ENCODE data around the gene AQP7.
"Not testable (repeated sequence)": the region's sequence is repeated elsewhere in the genome, so short reads cannot be mapped to it uniquely, and the experiment has no call there.

Gene AQP7

GRCh38 chr9:33375841-33376321 is 26.5 kb downstream of the AQP7 start:
- DNase-seq, result peak in 34 of 56 donors; percentile 4 to 80 (median 23)

DNA sequence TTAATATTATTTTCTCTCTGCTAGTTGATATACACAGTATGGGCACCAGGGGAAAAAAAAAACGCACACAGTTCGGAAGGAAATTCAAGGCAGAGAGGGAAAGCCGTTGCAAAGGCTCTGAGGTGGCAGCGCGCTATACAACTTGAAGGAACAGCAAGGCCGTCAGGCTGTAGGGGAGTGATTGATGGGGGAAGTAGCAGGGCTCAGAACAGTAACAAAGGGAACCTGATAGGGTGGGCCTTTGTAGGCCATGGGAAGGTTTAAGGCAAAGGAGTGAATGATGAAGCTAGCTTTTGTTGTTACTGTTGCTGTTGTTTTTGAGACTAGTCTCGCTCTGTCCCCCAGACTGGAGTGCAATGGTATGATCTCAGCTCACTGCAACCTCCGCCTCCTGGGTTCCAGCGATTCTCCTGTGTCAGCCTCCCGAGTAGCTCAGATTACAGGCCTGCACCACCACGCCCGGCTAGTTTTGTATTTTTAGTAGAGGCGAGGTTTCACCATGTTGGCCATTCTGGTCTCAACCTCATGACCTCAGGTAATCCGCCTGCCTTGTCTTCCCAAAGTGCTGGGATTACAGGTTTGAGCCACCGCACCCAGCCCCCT is 27.0 kb downstream of the AQP7 start:
- peak in 11 of 56 donors; percentile 23 to 59 (median 35) for DNase-seq

- DNase-seq, result peak in 51 of 56 donors; percentile 5 to 85 (median 44)
Observed at GRCh38 chr9:33374634-33375237, 27.6 kb downstream of the AQP7 start.

DNA sequence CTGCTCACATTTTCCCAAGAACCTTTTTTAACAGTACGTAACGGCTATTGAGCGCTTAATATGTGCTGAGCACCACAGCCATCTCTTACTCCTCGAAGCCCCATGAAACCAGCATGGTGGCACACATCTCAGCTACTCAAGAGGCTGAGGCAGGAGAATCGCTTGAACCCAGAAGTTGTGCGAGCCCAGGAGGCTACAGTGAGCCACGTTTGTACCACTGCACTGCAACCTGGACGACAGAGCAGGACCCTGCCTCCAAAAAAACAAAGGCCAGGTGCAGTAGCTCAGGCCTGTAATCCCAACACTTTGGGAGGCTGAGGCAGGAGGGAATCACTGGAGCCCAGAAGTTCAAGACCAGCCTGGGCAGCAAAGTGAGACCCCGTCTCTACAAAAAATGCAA is 28.2 kb downstream of the AQP7 start:
- no peak for DNase-seq

GRCh38 chr9:33372900-33373299 is 29.5 kb downstream of the AQP7 start:
- DNase-seq, result no peak

DNA sequence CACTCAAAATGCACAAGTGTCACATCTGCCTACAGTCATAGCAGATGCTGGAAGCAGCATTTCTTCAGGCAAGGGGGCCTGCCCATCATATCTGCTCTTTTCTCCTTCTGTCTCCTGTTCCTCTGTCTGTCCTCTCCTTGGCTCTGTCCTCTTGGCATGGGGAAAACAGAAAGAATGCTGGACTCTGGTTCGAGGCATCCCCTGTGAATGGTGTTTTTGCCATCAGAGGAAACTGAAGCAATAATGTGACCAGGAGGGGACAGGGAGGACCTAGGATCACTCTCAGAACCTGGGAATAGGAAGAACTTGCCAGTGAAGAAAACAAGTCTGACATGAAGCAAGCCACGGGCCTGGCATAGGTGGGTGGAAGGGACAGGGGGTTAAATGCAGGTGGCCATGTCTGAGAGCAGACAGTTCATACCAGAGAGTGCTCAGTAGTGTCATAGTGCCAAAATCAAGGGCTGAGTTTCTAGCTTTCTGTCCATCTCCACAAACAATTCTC is 35.3 kb downstream of the AQP7 start:
- DNase-seq, result no peak

GRCh38 chr9:33364814-33365213 is 37.6 kb downstream of the AQP7 start:
- DNase-seq, result not testable (repeated sequence)

GRCh38 chr9:33364127-33364526 is 38.2 kb downstream of the AQP7 start:
- no peak for DNase-seq

GRCh38 chr9:33358641-33359040 is 43.7 kb downstream of the AQP7 start:
- DNase-seq, result not testable (repeated sequence)

- DNase-seq, result no peak
Observed at GRCh38 chr9:33355933-33356332, 46.4 kb downstream of the AQP7 start.

GRCh38 chr9:33354651-33355211 is 47.6 kb downstream of the AQP7 start:
- DNase-seq, result no peak

GRCh38 chr9:33351547-33351946 is 50.8 kb downstream of the AQP7 start:
- no peak for DNase-seq

DNA sequence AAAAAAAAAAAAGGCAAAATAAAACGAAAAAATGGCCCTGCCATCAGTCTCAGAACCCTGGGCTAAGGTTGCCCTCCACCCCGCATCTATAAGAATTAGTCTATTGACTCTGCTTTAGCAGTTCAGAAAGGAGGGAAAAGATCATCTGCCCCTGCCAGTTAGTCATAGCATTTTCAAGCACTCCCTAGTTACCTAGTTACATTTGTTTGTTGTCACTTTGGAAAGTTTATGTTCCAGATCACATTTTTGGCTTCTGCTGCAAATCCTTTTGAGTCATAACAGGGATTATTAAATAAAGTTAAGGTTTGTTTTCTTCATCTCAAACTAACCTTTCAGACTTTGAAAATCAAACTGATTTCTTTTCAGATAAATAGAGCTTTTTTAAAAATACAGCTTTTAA is 52.1 kb downstream of the AQP7 start:
- no peak for DNase-seq

DNA sequence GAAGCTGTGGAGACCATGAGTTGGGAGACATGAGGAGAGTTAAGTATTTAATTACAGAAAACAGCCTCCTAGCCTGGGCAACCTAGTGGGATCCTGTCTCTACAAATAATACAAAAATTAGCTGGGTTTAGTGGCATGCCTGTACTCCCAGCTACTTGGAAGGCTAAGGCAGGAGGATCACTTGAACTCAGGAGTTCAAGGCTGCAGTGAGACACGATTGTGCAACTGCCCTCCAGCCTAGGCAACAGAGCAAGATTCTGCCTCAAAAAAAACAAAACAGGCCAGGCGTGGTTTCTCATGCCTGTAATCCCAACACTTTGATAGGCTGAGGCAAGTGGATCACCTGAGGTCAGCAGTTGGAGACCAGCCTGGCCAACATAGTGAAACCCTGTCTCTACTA is 52.6 kb downstream of the AQP7 start:
- DNase-seq, result no peak

- DNase-seq, result no peak
Observed at GRCh38 chr9:33348998-33349397, 53.4 kb downstream of the AQP7 start.

GRCh38 chr9:33346564-33346963 is 55.8 kb downstream of the AQP7 start:
- no peak for DNase-seq

- no peak for DNase-seq
Observed at GRCh38 chr9:33344145-33344544, 58.2 kb downstream of the AQP7 start.

DNA sequence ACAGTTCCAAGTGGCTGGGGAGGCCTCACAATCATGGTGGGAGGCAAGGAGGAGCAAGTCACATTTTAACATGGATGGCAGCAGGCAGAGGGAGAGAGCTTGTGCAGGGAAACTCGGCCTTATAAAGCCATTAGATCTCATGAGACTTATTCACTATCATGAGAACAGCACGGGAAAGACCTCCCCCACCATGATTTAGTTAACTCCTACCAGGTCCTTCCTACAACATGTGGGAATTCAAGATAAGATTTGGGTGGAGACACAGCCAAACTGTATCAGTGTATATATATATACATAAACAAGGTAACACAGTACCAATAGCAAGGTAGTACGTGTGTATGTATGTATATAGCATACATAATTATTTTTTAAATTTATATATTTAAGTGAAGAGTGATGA is 61.2 kb downstream of the AQP7 start:
- DNase-seq, result no peak

DNA sequence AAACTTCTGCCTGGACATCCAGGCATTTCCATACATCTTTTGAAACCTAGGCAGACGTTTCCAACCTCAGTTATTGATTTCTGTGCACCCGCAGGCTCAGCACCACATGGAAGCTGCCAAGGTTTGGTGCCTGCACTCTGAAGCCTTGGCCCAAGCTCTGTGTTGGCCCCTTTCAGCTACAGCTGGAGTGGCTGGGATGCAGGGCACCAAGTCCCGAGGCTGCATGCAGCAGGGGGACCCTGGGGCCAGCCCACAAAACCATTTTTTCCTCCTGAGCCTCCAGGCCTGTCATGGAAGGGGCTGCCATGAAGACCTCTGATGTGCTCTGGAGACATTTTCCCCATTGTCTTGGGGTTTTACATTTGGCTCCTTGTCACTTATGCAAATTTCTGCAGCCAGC is 62.2 kb downstream of the AQP7 start:
- DNase-seq, result no peak
